PC-9 (cell line): Measurements from ENCODE around the gene JPT1. TPM values are rescaled to one million over a fixed set of nuclear protein-coding genes. Genes with fewer than 3 reads are reported as not detected.

Source experiments
- BruUV-seq: library from RNA; stranded (reverse); fragments of 400-500 nt; replicated peaks from 2 replicates; lab custom pipeline; 2021; lab: Mats Ljungman, UMichigan
- CTCF ChIA-PET: fragments of 300-600 bp; sonication (Branson Sonifier 250); formaldehyde crosslinking; loops from one replicate; lab custom pipeline; 2022; ENCODE audit warnings: antibody characterized with exemption; lab: Charles Lee
- POLR2A ChIA-PET: fragments of 300-600 bp; sonication (Branson Sonifier 250); formaldehyde crosslinking; loops from one replicate; lab custom pipeline; 2022; ENCODE audit warnings: antibody characterized with exemption; ENCODE audit not compliant: unreplicated experiment; lab: Charles Lee
- DNase-seq, 2 experiments: peaks; one replicate each; pipeline versions ENCODE4 v3.0.0 to v3.0.0-alpha.2; 2015 to 2022; ENCODE audit warnings: mixed read lengths in 1 of 2
- H2AFZ ChIP-seq: fragments of 200-600 bp; sonication (generic); 2 replicates; pipeline ENCODE4 v1.8.1; 2017; ENCODE audit warnings: antibody characterized with exemption
- H3F3A ChIP-seq: fragments of 200-600 bp; sonication (generic); 2 replicates; pipeline ENCODE4 v1.8.1; 2017; ENCODE audit warnings: antibody characterized with exemption, mild to moderate bottlenecking, low read depth; ENCODE audit not compliant: insufficient read depth
- H3K27ac ChIP-seq: fragments of 200-600 bp; sonication (generic); 2 replicates; pipeline ENCODE4 v1.6.1; 2016; ENCODE audit warnings: mixed run types
- H3K27me3 ChIP-seq: fragments of 200-600 bp; sonication (generic); 2 replicates; pipeline ENCODE4 v1.6.1; 2016; ENCODE audit warnings: low read depth, mixed run types; ENCODE audit not compliant: insufficient read depth
- H3K36me3 ChIP-seq: fragments of 200-600 bp; sonication (generic); 2 replicates; pipeline ENCODE4 v1.6.1; 2016; ENCODE audit warnings: low read depth, mixed run types
- H3K4me1 ChIP-seq: fragments of 200-600 bp; sonication (generic); replicated peaks from 2 replicates; pipeline ENCODE4 v1.6.1; 2016; ENCODE audit warnings: mixed run types; ENCODE audit not compliant: insufficient read depth
- H3K4me2 ChIP-seq: fragments of 200-600 bp; sonication (generic); 2 replicates; pipeline ENCODE4 v1.6.1; 2017; ENCODE audit warnings: mixed run types
- H3K4me3 ChIP-seq: fragments of 200-600 bp; sonication (generic); 2 replicates; pipeline ENCODE4 v1.6.1; 2016; ENCODE audit warnings: mixed run types
- H3K79me2 ChIP-seq: fragments of 200-600 bp; sonication (generic); 2 replicates; pipeline ENCODE4 v1.6.1; 2017; ENCODE audit warnings: low read depth, mixed run types
- H3K9me2 ChIP-seq: fragments of 200-600 bp; sonication (generic); 2 replicates; pipeline ENCODE4 v1.8.1; 2017; ENCODE audit warnings: mild to moderate bottlenecking; ENCODE audit not compliant: insufficient read depth
- H3K9me3 ChIP-seq: fragments of 200-600 bp; sonication (generic); 2 replicates; pipeline ENCODE4 v1.8.1; 2016; ENCODE audit warnings: low read depth; ENCODE audit not compliant: insufficient read depth
- H4K20me1 ChIP-seq: fragments of 200-600 bp; sonication (generic); 2 replicates; pipeline ENCODE4 v1.8.1; 2017; ENCODE audit not compliant: insufficient read depth
- EZH2 ChIP-seq: fragments of 200-600 bp; sonication (generic); IDR thresholded peaks from 2 replicates; pipeline ENCODE4 v1.8.0; 2017; ENCODE audit warnings: antibody characterized with exemption, low read depth
- intact Hi-C: fragments of 100-400 bp; cut with micrococcal nuclease; formaldehyde crosslinking; loops from one replicate; pipeline ENCODE4 v1.10.0; 2022; ENCODE audit not compliant: unreplicated experiment
- total RNA-seq: library from RNA; stranded (reverse); gene quantifications from 2 replicates; pipeline ENCODE4 v1.2.3, GENCODE V29; 2021
- TF ChIP-seq, protein P1 (sequence below): fragments of 200-600 bp; sonication (generic); conservative IDR thresholded peaks from 2 replicates; pipeline ENCODE4 v1.6.1; 2017; ENCODE audit warnings: mixed run types, antibody characterized with exemption, mild to moderate bottlenecking, moderate library complexity

Gene JPT1
- total RNA-seq, 1 experiment from 2014 or later = 250 TPM

DNA sequence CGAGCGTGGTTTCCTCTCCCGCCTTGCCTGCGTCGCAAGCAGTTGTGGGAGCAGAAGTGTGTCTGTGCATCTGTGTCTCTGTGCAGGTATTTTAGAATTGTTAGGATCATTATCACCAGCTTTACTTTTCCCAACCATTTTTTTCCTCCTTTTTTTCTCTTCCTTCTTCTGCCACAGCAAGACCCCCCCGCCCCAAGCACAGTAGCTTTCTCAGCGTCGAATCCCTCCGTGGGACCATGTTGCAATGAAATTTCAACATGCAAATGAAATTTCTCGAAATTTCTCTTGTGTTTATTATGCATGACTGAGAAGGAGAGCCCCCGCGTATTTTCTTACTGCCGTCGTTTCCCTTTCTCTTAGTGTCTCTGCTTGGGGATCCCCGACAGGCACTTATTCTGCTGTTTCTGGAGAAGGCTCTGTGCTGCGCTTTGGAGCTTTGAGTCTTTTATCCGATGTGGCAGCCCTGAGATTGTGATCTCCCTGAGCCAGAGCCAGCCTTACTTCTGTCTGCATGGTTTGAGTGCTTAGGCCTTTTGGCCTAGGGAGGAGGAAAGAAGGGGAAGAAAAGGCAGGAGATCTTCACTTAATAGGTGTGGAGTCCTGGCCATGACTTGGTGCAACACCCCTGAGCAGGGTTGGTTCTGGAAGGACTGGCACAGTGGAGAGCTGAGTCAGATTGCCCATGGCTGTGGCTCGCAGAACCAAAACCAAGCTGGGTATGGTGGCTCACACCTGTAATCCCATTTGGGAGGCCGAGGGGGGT lies 39.6 kb downstream of the JPT1 start:
- DNase-seq = no peak
- peaks cover 40% of the 10 kb centered on the region for H3F3A ChIP-seq
- no peaks in the 10 kb centered on the region for H3K9me2 ChIP-seq
- H3K27me3 ChIP-seq = no peaks in the 10 kb centered on the region
- intact Hi-C loops = loop anchor here (1.0 kb wide), 2 partner anchors 58 to 87 kb away; no protein-coding TSS in a partner anchor
- no peak overlapping the region for H3K27ac ChIP-seq
- H3K4me2 ChIP-seq = peak overlapping the region; percentile 30
- no peaks in the 10 kb centered on the region for H3K9me3 ChIP-seq
- no peaks in the 10 kb centered on the region for H3K36me3 ChIP-seq
- ChIA-PET POLR2A (interaction anchor here (0.6 to 1.1 kb wide), 2 partner anchors 8 to 87 kb away, joined by 6 to 8 read pairs; no protein-coding TSS in a partner anchor), CTCF (interaction anchor here (0.6 to 2.2 kb wide), 8 partner anchors 10 to 153 kb away, joined by 3 to 19 read pairs (median 6); no protein-coding TSS in a partner anchor)
- no TSS peak for BruUV-seq
- H2AFZ ChIP-seq = no peak overlapping the region
- TF ChIP-seq, protein P1, sequence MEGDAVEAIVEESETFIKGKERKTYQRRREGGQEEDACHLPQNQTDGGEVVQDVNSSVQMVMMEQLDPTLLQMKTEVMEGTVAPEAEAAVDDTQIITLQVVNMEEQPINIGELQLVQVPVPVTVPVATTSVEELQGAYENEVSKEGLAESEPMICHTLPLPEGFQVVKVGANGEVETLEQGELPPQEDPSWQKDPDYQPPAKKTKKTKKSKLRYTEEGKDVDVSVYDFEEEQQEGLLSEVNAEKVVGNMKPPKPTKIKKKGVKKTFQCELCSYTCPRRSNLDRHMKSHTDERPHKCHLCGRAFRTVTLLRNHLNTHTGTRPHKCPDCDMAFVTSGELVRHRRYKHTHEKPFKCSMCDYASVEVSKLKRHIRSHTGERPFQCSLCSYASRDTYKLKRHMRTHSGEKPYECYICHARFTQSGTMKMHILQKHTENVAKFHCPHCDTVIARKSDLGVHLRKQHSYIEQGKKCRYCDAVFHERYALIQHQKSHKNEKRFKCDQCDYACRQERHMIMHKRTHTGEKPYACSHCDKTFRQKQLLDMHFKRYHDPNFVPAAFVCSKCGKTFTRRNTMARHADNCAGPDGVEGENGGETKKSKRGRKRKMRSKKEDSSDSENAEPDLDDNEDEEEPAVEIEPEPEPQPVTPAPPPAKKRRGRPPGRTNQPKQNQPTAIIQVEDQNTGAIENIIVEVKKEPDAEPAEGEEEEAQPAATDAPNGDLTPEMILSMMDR = no peak
- no peak for TF ChIP-seq EZH2
- no peak overlapping the region for H3K4me3 ChIP-seq
- peaks cover 3% of the 10 kb centered on the region; the same call in 1 of the 2 replicates for H3K4me1 ChIP-seq
- H4K20me1 ChIP-seq = no peaks in the 10 kb centered on the region
- H3K79me2 ChIP-seq = peaks cover 35% of the 10 kb centered on the region

DNA sequence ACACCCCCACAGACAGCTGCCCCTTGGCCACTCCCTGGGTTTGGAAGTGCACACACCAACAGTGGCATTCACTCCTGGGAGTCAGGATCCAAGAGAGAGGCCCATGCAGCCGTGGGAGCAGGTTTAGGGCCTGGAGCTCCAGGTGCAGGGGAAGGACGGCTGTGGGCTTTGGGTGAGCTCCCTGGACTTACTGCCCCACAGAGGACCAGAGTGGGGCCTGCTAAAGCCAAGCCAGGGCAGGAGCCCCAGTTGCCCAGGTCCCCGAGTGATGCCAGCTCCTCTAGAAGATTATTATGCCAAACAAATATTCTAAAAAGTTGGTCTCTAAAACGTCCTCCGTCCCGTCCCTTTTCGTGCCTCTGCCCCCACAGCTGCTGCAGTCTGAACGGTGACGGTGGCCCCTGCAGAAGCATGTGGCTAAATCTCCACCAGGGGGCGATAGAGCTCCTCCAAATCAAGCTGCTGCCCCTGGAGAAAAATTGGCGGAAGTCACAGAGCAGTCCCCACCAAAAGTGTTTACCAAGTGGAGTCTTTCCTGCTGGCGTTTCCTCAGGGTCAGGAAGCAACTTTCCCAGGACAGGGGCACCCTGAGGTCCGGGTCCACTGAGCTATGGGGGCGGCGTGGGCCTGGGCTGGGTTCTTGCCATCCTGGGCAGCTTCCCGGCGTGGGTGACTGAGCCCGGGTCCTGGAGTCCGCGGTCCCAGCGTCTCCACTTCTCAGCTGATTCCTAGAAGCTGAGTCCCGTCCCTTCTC lies 40.3 kb downstream of the JPT1 start:
- no peak overlapping the region for H3K4me3 ChIP-seq
- H2AFZ ChIP-seq = no peak overlapping the region
- intact Hi-C loops = loop anchor here (1.0 to 2.0 kb wide), 3 partner anchors 58 to 153 kb away; no protein-coding TSS in a partner anchor
- H3K27me3 ChIP-seq = no peaks in the 10 kb centered on the region
- no peaks in the 10 kb centered on the region for H3K9me2 ChIP-seq
- peak; percentile 72 to 82 for DNase-seq
- peaks cover 47% of the 10 kb centered on the region for H3F3A ChIP-seq
- H4K20me1 ChIP-seq = no peaks in the 10 kb centered on the region
- H3K4me1 ChIP-seq = peaks cover 4% of the 10 kb centered on the region; the same call in 1 of the 2 replicates
- H3K9me3 ChIP-seq = no peaks in the 10 kb centered on the region
- no peak for TF ChIP-seq EZH2
- TF ChIP-seq, protein P1 = peak; percentile 94
- ChIA-PET CTCF (interaction anchor here (0.6 to 2.2 kb wide), 11 partner anchors 10 to 270 kb away, joined by 3 to 19 read pairs (median 6); no protein-coding TSS in a partner anchor), POLR2A (interaction anchor here (0.5 to 1.1 kb wide), 4 partner anchors 9 to 88 kb away, joined by 3 to 8 read pairs (median 6); no protein-coding TSS in a partner anchor)
- H3K36me3 ChIP-seq = no peaks in the 10 kb centered on the region
- H3K79me2 ChIP-seq = peaks cover 35% of the 10 kb centered on the region
- no peak overlapping the region for H3K27ac ChIP-seq
- BruUV-seq = no TSS peak
- H3K4me2 ChIP-seq = peak overlapping the region; percentile 32

DNA sequence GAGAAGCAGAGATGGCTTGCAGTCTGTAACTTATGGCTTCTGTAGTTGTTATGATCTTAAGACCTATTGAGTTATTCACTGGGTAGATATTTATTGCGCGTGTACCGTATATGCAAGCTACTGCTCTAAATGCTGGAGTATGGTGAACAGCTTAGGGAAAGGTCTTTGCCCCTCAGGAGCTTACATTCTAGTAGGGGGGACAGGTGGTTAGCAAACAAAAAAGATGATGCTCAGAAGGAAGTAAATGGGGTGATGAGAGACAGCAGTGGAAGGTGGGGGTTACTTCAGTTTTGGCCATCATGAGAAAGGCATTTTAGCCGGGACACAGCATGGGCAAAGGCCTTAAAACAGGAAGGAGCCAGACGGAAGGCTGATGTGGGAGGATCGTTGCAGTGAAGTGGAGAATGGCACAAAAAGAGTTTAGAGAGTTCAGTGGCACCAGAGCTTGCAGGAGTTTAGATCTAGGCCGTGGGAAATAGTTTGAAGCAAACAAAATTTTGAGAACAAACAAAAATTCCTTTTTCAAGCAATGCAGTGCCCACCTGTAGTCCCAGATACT lies 42.5 kb downstream of the JPT1 start:
- intact Hi-C loops = loop anchor here (2.0 kb wide), 1 partner anchor 151 kb away; no protein-coding TSS in a partner anchor
- BruUV-seq = no TSS peak
- H3K4me2 ChIP-seq = peak overlapping the region; percentile 39

More for the DNA sequence above, 42.5 kb downstream of the JPT1 start:
- Histone ChIP-seq H3K9me2 (no peaks in the 10 kb centered on the region), H3K9me3 (no peaks in the 10 kb centered on the region), H3F3A (peaks cover 63% of the 10 kb centered on the region), H3K4me3 (no peak overlapping the region), H3K79me2 (peaks cover 35% of the 10 kb centered on the region), H2AFZ (no peak overlapping the region), H3K27ac (0 out of 2 replicates have a peak overlapping the region, but pooled peaks have one; percentile 0), H3K4me1 (peaks cover 7% of the 10 kb centered on the region; the same call in 1 of the 2 replicates), H3K36me3 (peaks cover 4% of the 10 kb centered on the region; the same call in 1 of the 2 replicates), H3K27me3 (no peaks in the 10 kb centered on the region), H4K20me1 (no peaks in the 10 kb centered on the region)
- ChIA-PET CTCF (interaction anchor here (0.6 kb wide), 2 partner anchors 151 to 169 kb away, joined by 4 to 7 read pairs; no protein-coding TSS in a partner anchor), POLR2A (no interaction called here)
- no peak for DNase-seq
- TF ChIP-seq, protein P1 = no peak
- TF ChIP-seq EZH2 = no peak
